Measurements from ENCODE around the gene BAHD1.

Gene BAHD1

GRCh38 chr15:40459391-40460015 is 18.8 kb downstream of the BAHD1 start:
- ATAC-seq (ENCODE audit: low read depth) = no peak
- Histone ChIP-seq H3K27me3 (ENCODE audit: insufficient read depth, poor library complexity, severe bottlenecking) (no peaks in the 10 kb centered on the region), H3K4me3 (ENCODE audit: severe bottlenecking) (no peak overlapping the region), H3K27ac (ENCODE audit: poor library complexity, severe bottlenecking) (no peak overlapping the region), H3K9me3 (ENCODE audit: severe bottlenecking) (no peaks in the 10 kb centered on the region), H3K4me1 (ENCODE audit: insufficient read depth, poor library complexity, severe bottlenecking) (peaks cover 24% of the 10 kb centered on the region), H3K36me3 (ENCODE audit: low read depth) (peaks cover 18% of the 10 kb centered on the region)
- TF ChIP-seq, protein P1, sequence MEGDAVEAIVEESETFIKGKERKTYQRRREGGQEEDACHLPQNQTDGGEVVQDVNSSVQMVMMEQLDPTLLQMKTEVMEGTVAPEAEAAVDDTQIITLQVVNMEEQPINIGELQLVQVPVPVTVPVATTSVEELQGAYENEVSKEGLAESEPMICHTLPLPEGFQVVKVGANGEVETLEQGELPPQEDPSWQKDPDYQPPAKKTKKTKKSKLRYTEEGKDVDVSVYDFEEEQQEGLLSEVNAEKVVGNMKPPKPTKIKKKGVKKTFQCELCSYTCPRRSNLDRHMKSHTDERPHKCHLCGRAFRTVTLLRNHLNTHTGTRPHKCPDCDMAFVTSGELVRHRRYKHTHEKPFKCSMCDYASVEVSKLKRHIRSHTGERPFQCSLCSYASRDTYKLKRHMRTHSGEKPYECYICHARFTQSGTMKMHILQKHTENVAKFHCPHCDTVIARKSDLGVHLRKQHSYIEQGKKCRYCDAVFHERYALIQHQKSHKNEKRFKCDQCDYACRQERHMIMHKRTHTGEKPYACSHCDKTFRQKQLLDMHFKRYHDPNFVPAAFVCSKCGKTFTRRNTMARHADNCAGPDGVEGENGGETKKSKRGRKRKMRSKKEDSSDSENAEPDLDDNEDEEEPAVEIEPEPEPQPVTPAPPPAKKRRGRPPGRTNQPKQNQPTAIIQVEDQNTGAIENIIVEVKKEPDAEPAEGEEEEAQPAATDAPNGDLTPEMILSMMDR (IDR thresholded peaks at IDR 0.05; ENCODE audit: poor library complexity, severe bottlenecking) = no peak
- DNase-seq (ENCODE audit: low spot score) = no peak

DNA sequence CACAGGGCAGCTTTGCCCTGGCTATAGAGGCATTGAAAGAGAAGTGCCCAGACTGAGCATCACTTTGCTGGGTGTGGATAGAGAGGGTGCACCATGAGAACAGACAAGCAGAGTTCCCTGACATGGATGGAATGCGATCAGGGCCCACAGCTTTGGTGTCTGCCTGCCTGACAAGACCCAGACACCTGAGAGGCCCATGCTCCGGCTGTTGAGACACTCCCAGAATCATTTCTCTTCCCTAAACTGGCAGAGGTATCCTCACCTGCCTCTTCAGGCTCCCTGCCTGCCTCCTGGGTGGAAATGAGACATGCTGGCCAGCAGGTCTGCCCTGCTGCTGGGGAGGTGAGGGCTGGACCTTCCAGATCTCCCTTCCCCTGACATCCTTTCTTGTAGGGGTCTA is 19.7 kb downstream of the BAHD1 start:
- no peak for ATAC-seq (ENCODE audit: low read depth)
- TF ChIP-seq, protein P1 (IDR thresholded peaks at IDR 0.05; ENCODE audit: poor library complexity, severe bottlenecking) = no peak
- H3K27me3 ChIP-seq (ENCODE audit: insufficient read depth, poor library complexity, severe bottlenecking) = no peaks in the 10 kb centered on the region

DNA sequence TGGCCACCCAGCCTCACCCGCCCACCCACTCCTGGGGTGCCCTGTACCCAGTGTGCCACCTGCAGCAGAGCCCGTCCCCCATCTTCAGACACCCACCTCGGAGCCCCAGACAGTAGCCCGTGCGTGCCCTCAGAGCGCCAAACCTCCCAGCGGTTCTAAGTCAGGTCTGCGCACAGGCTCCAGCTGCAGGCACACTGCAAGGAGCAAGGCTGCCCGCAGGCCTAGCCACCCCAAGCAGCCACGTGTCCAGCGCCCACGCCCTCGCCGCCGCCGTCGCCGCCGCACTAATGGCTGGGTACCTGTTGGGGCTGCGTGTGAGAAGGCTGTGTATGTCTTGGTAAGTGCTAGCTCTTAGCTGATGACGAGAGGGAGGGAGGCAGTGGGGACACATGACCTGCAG is 21.2 kb downstream of the BAHD1 start:
- Histone ChIP-seq H3K27me3 (ENCODE audit: insufficient read depth, poor library complexity, severe bottlenecking) (no peaks in the 10 kb centered on the region), H3K36me3 (ENCODE audit: low read depth) (peaks cover 18% of the 10 kb centered on the region), H3K4me1 (ENCODE audit: insufficient read depth, poor library complexity, severe bottlenecking) (no peaks in the 10 kb centered on the region), H3K9me3 (ENCODE audit: severe bottlenecking) (no peaks in the 10 kb centered on the region), H3K27ac (ENCODE audit: poor library complexity, severe bottlenecking) (no peak overlapping the region), H3K4me3 (ENCODE audit: severe bottlenecking) (no peak overlapping the region)
- TF ChIP-seq, protein P1 (IDR thresholded peaks at IDR 0.05; ENCODE audit: poor library complexity, severe bottlenecking) = no peak
- no peak for DNase-seq (ENCODE audit: low spot score)
- ATAC-seq (ENCODE audit: low read depth) = no peak

More for the DNA sequence above, 19.7 kb downstream of the BAHD1 start:
- Histone ChIP-seq H3K4me1 (ENCODE audit: insufficient read depth, poor library complexity, severe bottlenecking) (peaks cover 15% of the 10 kb centered on the region), H3K27ac (ENCODE audit: poor library complexity, severe bottlenecking) (no peak overlapping the region), H3K36me3 (ENCODE audit: low read depth) (peaks cover 18% of the 10 kb centered on the region), H3K4me3 (ENCODE audit: severe bottlenecking) (no peak overlapping the region), H3K9me3 (ENCODE audit: severe bottlenecking) (no peaks in the 10 kb centered on the region)
- DNase-seq (ENCODE audit: low spot score) = no peak

DNA sequence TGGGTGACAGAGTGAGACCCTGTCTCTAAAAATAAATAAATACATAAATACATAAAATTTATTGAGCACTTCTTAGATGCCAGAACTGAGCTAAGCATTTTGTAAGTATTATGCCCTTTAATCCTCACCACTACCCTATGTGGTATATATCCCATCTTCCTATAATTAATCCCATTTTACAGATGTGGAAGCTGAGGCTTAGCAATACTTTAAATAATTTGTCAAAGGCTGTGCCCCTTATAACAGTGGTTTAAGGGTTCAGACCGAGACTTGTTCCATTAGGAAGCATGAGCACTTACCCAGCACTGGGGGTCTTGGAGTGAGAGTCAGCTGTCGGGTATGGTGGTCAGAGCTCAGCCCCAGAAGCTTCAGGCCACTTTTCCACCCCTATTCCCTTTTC is 22.5 kb downstream of the BAHD1 start:
- H3K27me3 ChIP-seq (ENCODE audit: insufficient read depth, poor library complexity, severe bottlenecking) = no peaks in the 10 kb centered on the region
- H3K36me3 ChIP-seq (ENCODE audit: low read depth) = peaks cover 18% of the 10 kb centered on the region
- H3K4me3 ChIP-seq (ENCODE audit: severe bottlenecking) = no peak overlapping the region
- no peaks in the 10 kb centered on the region for H3K9me3 ChIP-seq (ENCODE audit: severe bottlenecking)
- DNase-seq (ENCODE audit: low spot score) (no peak), ATAC-seq (ENCODE audit: low read depth) (no peak)
- TF ChIP-seq, protein P1 (IDR thresholded peaks at IDR 0.05; ENCODE audit: poor library complexity, severe bottlenecking) = no peak
- H3K27ac ChIP-seq (ENCODE audit: poor library complexity, severe bottlenecking) = no peak overlapping the region
- H3K4me1 ChIP-seq (ENCODE audit: insufficient read depth, poor library complexity, severe bottlenecking) = no peaks in the 10 kb centered on the region

- no peaks in the 10 kb centered on the region for H3K4me1 ChIP-seq (ENCODE audit: insufficient read depth, poor library complexity, severe bottlenecking)
- no peak for DNase-seq (ENCODE audit: low spot score)
- no peak overlapping the region for H3K27ac ChIP-seq (ENCODE audit: poor library complexity, severe bottlenecking)
- no peaks in the 10 kb centered on the region for H3K27me3 ChIP-seq (ENCODE audit: insufficient read depth, poor library complexity, severe bottlenecking)
- ATAC-seq (ENCODE audit: low read depth) = 0 out of 3 replicates have a peak, but pooled peaks have one; percentile 8
- H3K36me3 ChIP-seq (ENCODE audit: low read depth) = peaks cover 18% of the 10 kb centered on the region
- no peak overlapping the region for H3K4me3 ChIP-seq (ENCODE audit: severe bottlenecking)
- TF ChIP-seq, protein P1 (IDR thresholded peaks at IDR 0.05; ENCODE audit: poor library complexity, severe bottlenecking) = no peak
- no peaks in the 10 kb centered on the region for H3K9me3 ChIP-seq (ENCODE audit: severe bottlenecking)
These were observed 23.3 kb downstream of the BAHD1 start for GRCh38 chr15:40463886-40464545.

All from RWPE2 (cell line).